Fibroblast of lung (primary cell): Measurements from ENCODE around the gene SCFD2. TPM values are rescaled to one million over a fixed set of nuclear protein-coding genes. Genes with fewer than 3 reads are reported as not detected.

ENCODE experiments used
- DNase-seq, 2 donors: peaks; one replicate each; pipeline versions ENCODE4 v3.0.0 to v3.0.0-alpha.2; 2010; ENCODE audit warnings: low read depth in 2 of 2
- H2AFZ ChIP-seq: 2 replicates; pipeline ENCODE4 v1.5.1; 2012; ENCODE audit warnings: low read length, control low read depth, inconsistent platforms
- H3K27ac ChIP-seq: 2 replicates; pipeline ENCODE4 v1.5.1; 2011; ENCODE audit warnings: low read length, control low read depth; ENCODE audit not compliant: insufficient read depth
- H3K27me3 ChIP-seq: 2 replicates; pipeline ENCODE4 v1.5.1; 2011; ENCODE audit warnings: mild to moderate bottlenecking, low read length; ENCODE audit not compliant: control insufficient read depth, insufficient read depth
- H3K36me3 ChIP-seq: 2 replicates; pipeline ENCODE4 v1.5.1; 2011; ENCODE audit warnings: low read length; ENCODE audit not compliant: control insufficient read depth, insufficient read depth
- H3K4me1 ChIP-seq: 2 replicates; pipeline ENCODE4 v1.5.1; 2011; ENCODE audit warnings: low read length; ENCODE audit not compliant: control insufficient read depth, insufficient read depth; ENCODE audit errors: extremely low read depth
- H3K4me2 ChIP-seq: 2 replicates; pipeline ENCODE4 v1.5.1; 2011; ENCODE audit warnings: low read length, control low read depth; ENCODE audit not compliant: insufficient read depth; ENCODE audit errors: extremely low read depth
- H3K4me3 ChIP-seq, 4 experiments: fragments of 200-600 bp in 1 of 4; sonication (generic) in 1 of 4; replicated peaks in 1 of 4; 2 replicates each; pipeline ENCODE4 v1.5.1; 2011 to 2016; ENCODE audit warnings: low read length in 4 of 4, low read depth in 3 of 4, mild to moderate bottlenecking in 3 of 4, control low read depth in 2 of 4, inconsistent platforms in 1 of 4, mixed read lengths in 1 of 4; ENCODE audit not compliant: insufficient read depth in 1 of 4; ENCODE audit errors: control extremely low read depth in 1 of 4
- H3K79me2 ChIP-seq: 2 replicates; pipeline ENCODE4 v1.5.1; 2012; ENCODE audit warnings: mild to moderate bottlenecking, low read length, inconsistent platforms; ENCODE audit not compliant: control insufficient read depth, insufficient read depth
- H3K9ac ChIP-seq: 2 replicates; pipeline ENCODE4 v1.5.1; 2011; ENCODE audit warnings: mild to moderate bottlenecking, low read length, control low read depth; ENCODE audit not compliant: insufficient read depth
- H3K9me3 ChIP-seq: 2 replicates; pipeline ENCODE4 v1.5.1; 2012; ENCODE audit warnings: low read depth, low read length; ENCODE audit not compliant: control insufficient read depth, insufficient read depth
- H4K20me1 ChIP-seq: 2 replicates; pipeline ENCODE4 v1.5.1; 2011; ENCODE audit warnings: low read length; ENCODE audit not compliant: control insufficient read depth, insufficient read depth; ENCODE audit errors: extremely low read depth
- CTCF ChIP-seq, 2 donors: IDR thresholded peaks in 1 of 2; conservative IDR thresholded peaks in 1 of 2; 1 replicate in 1 of 2; 2 replicates in 1 of 2; pipeline ENCODE4 v1.5.1; 2011 to 2012; ENCODE audit warnings: low read length in 2 of 2, control low read depth in 1 of 2, inconsistent platforms in 1 of 2, low read depth in 1 of 2, mild to moderate bottlenecking in 1 of 2
- EZH2 ChIP-seq: IDR thresholded peaks from 2 replicates; pipeline ENCODE4 v1.5.1; 2012; ENCODE audit warnings: low read length, control low read depth, mild to moderate bottlenecking; ENCODE audit errors: missing control alignments
- polyA plus RNA-seq, 2 donors: library from polyadenylated mRNA; depleted of rRNA in 1 of 2; stranded (reverse) in 1 of 2; unstranded in 1 of 2; fragments of >200 nt; gene quantifications; 2 replicates each; pipeline ENCODE4 v1.2.1, GENCODE V29; 2011 to 2012; ENCODE audit warnings: missing spikeins in 1 of 2
- total RNA-seq: library from RNA; depleted of rRNA; stranded (reverse); fragments of >200 nt; gene quantifications from 2 replicates; pipeline ENCODE4 v1.2.1, GENCODE V29; 2014

Gene SCFD2
- total and polyA plus RNA-seq, 2 donors (not counting 1 experiment from before 2014, with no cell fraction given), result 16.2 to 23.1 TPM

GRCh38 chr4:53021754-53022512 is 343.9 kb downstream of the SCFD2 start:
- H4K20me1 ChIP-seq, result no peaks in the 10 kb centered on the region
- H3K79me2 ChIP-seq, result no peaks in the 10 kb centered on the region
- no peak overlapping the region for H3K4me2 ChIP-seq
- no peak overlapping the region for H3K9ac ChIP-seq
- DNase-seq, result no peak
- H3K4me1 ChIP-seq, result peaks cover 2% of the 10 kb centered on the region
- no peak overlapping the region for H3K4me3 ChIP-seq
- no peaks in the 10 kb centered on the region for H3K27me3 ChIP-seq
- TF ChIP-seq EZH2 (no peak), CTCF (conservative IDR thresholded peaks at IDR 0.05 in 1 of 2, IDR thresholded peaks at IDR 0.05 in 1 of 2; ENCODE audit: low read depth in 1 of 2, low read length in 2 of 2) (no peak)
- no peak overlapping the region for H3K27ac ChIP-seq
- H2AFZ ChIP-seq, result no peak overlapping the region
- no peaks in the 10 kb centered on the region for H3K36me3 ChIP-seq
- no peaks in the 10 kb centered on the region for H3K9me3 ChIP-seq

GRCh38 chr4:53019485-53020382 is 346.1 kb downstream of the SCFD2 start:
- H3K9me3 ChIP-seq, result no peaks in the 10 kb centered on the region
- no peaks in the 10 kb centered on the region for H3K36me3 ChIP-seq
- no peak overlapping the region for H3K4me3 ChIP-seq
- peak; percentile 69 to 82 for DNase-seq
- H4K20me1 ChIP-seq, result no peaks in the 10 kb centered on the region
- TF ChIP-seq CTCF (conservative IDR thresholded peaks at IDR 0.05 in 1 of 2, IDR thresholded peaks at IDR 0.05 in 1 of 2; ENCODE audit: low read depth in 1 of 2, low read length in 2 of 2) (no peak), EZH2 (no peak)
- no peaks in the 10 kb centered on the region for H3K27me3 ChIP-seq
- no peak overlapping the region for H2AFZ ChIP-seq
- H3K27ac ChIP-seq, result no peak overlapping the region
- no peaks in the 10 kb centered on the region for H3K79me2 ChIP-seq
- H3K4me2 ChIP-seq, result no peak overlapping the region
- no peak overlapping the region for H3K9ac ChIP-seq
- peaks cover 2% of the 10 kb centered on the region for H3K4me1 ChIP-seq

GRCh38 chr4:53018471-53018870 is 347.4 kb downstream of the SCFD2 start:
- H3K27me3 ChIP-seq, result no peaks in the 10 kb centered on the region
- no peak overlapping the region for H2AFZ ChIP-seq
- H4K20me1 ChIP-seq, result no peaks in the 10 kb centered on the region
- no peak overlapping the region for H3K27ac ChIP-seq
- H3K9me3 ChIP-seq, result no peaks in the 10 kb centered on the region
- no peak overlapping the region for H3K9ac ChIP-seq
- TF ChIP-seq CTCF (conservative IDR thresholded peaks at IDR 0.05 in 1 of 2, IDR thresholded peaks at IDR 0.05 in 1 of 2; ENCODE audit: low read depth in 1 of 2, low read length in 2 of 2) (no peak), EZH2 (no peak)
- DNase-seq, result no peak
- H3K4me2 ChIP-seq, result no peak overlapping the region
- H3K79me2 ChIP-seq, result no peaks in the 10 kb centered on the region
- H3K4me1 ChIP-seq, result peaks cover 2% of the 10 kb centered on the region
- no peak overlapping the region for H3K4me3 ChIP-seq
- no peaks in the 10 kb centered on the region for H3K36me3 ChIP-seq
